ENCODE measurements around the gene ANKRD6.

The ANKRD6 gene

GRCh38 chr6:89518352-89519055 is 85.6 kb downstream of the ANKRD6 start:
- DNase-seq, result no peak

GRCh38 chr6:89520736-89521135 is 87.8 kb downstream of the ANKRD6 start:
- no peak for DNase-seq

GRCh38 chr6:89522778-89523177 is 89.8 kb downstream of the ANKRD6 start:
- no peak for DNase-seq

- no peak for DNase-seq
These were observed 93.0 kb downstream of the ANKRD6 start for GRCh38 chr6:89525786-89526562.

- no peak for DNase-seq
These were observed 93.6 kb downstream of the ANKRD6 start for GRCh38 chr6:89526563-89526869.

GRCh38 chr6:89527634-89528033 is 94.7 kb downstream of the ANKRD6 start:
- DNase-seq, result no peak

GRCh38 chr6:89528866-89529265 is 95.9 kb downstream of the ANKRD6 start:
- no peak for DNase-seq

- DNase-seq, result no peak
These were observed 98.0 kb downstream of the ANKRD6 start for GRCh38 chr6:89530982-89531381.

GRCh38 chr6:89536231-89536630 is 103.3 kb downstream of the ANKRD6 start:
- DNase-seq, result no peak

GRCh38 chr6:89539779-89540178 is 106.8 kb downstream of the ANKRD6 start:
- DNase-seq, result no peak

- DNase-seq, result no peak
These were observed 109.3 kb downstream of the ANKRD6 start for GRCh38 chr6:89542081-89542857.

GRCh38 chr6:89542866-89543265 is 109.9 kb downstream of the ANKRD6 start:
- DNase-seq, result no peak

GRCh38 chr6:89547281-89547680 is 114.3 kb downstream of the ANKRD6 start:
- DNase-seq, result no peak

- DNase-seq, result peak; percentile 25
These were observed 120.5 kb downstream of the ANKRD6 start for GRCh38 chr6:89553431-89553830.

GRCh38 chr6:89554106-89554505 is 121.2 kb downstream of the ANKRD6 start:
- DNase-seq, result peak; percentile 25

- DNase-seq, result no peak
These were observed 122.1 kb downstream of the ANKRD6 start for GRCh38 chr6:89555031-89555430.

- no peak for DNase-seq
These were observed 122.9 kb downstream of the ANKRD6 start for GRCh38 chr6:89555806-89556205.

GRCh38 chr6:89559487-89559886 is 126.5 kb downstream of the ANKRD6 start:
- DNase-seq, result no peak

- DNase-seq, result peak; percentile 71
These were observed 129.4 kb downstream of the ANKRD6 start for GRCh38 chr6:89562093-89562973.

- DNase-seq, result no peak
These were observed 130.9 kb downstream of the ANKRD6 start for GRCh38 chr6:89563866-89564265.

- DNase-seq, result peak; percentile 41
These were observed 131.9 kb downstream of the ANKRD6 start for GRCh38 chr6:89564752-89565427.

All from DMS79 treated with DMSO at 0.1 percent for 48 hours (cell line).